Type B pancreatic cell (in vitro differentiated cells): Measurements from ENCODE around the gene TTBK1. TPM values are rescaled to one million over a fixed set of nuclear protein-coding genes. Genes with fewer than 3 reads are reported as not detected.

Experiments
- DNase-seq: peaks from one replicate; pipeline ENCODE4 v3.0.0; 2021; ENCODE audit warnings: mixed read lengths; ENCODE audit not compliant: unreplicated experiment; ENCODE audit errors: extremely low spot score
- H3K27ac Mint-ChIP-seq: 2 replicates; pipeline ENCODE4 v1.8.0; 2021; ENCODE audit warnings: mild to moderate bottlenecking, mixed read lengths
- H3K27me3 Mint-ChIP-seq: 2 replicates; pipeline ENCODE4 v1.8.0; 2021; ENCODE audit warnings: mixed read lengths
- H3K36me3 Mint-ChIP-seq: 2 replicates; pipeline ENCODE4 v1.8.0; 2021; ENCODE audit warnings: mixed read lengths
- H3K4me1 Mint-ChIP-seq: one replicate; pipeline ENCODE4 v1.8.0; 2021; ENCODE audit warnings: mixed read lengths; ENCODE audit not compliant: unreplicated experiment
- H3K4me3 Mint-ChIP-seq: 2 replicates; pipeline ENCODE4 v1.8.0; 2021; ENCODE audit warnings: mild to moderate bottlenecking, mixed read lengths
- H3K9me3 Mint-ChIP-seq: 2 replicates; pipeline ENCODE4 v1.8.0; 2021; ENCODE audit warnings: mixed read lengths
- total RNA-seq: library from RNA; stranded (reverse); gene quantifications from 2 replicates; pipeline ENCODE4 v1.2.1, GENCODE V29; 2021; ENCODE audit warnings: low replicate concordance
- TF ChIP-seq, protein P1 (sequence below): fragments of 200-600 bp; sonication (generic); conservative IDR thresholded peaks from 2 replicates; pipeline ENCODE4 v1.5.0; 2021; ENCODE audit warnings: antibody characterized with exemption, mild to moderate bottlenecking

Gene TTBK1
- total RNA-seq, 1 donor from 2014 or later: 1.7 TPM

DNA sequence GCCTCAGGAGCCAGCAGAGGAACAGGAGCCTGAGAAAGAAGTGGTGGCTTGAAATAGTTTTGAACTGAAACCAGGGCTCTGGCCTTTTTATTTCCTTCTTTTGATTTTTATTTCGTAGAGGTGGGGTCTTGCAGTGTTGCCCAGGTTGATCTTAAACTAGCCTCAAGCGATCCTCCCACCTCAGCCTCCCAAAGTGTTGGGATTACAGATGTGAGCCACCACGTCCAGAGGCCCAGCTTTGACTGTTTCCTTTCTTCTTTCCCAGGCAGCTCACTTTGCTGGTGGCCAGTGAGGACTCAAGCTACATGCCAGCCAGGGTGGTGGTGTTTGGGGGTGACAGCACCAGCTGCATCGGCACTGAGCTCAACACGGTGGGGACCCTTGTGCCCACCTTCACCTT, 40.8 kb upstream of the TTBK1 start:
- no peak for DNase-seq
- H3K27ac Mint-ChIP-seq: no peak overlapping the region
- H3K9me3 Mint-ChIP-seq: no peaks in the 10 kb centered on the region
- no peaks in the 10 kb centered on the region for H3K27me3 Mint-ChIP-seq
- H3K4me3 Mint-ChIP-seq: no peak overlapping the region
- H3K4me1 Mint-ChIP-seq: no peaks in the 10 kb centered on the region
- TF ChIP-seq, protein P1, sequence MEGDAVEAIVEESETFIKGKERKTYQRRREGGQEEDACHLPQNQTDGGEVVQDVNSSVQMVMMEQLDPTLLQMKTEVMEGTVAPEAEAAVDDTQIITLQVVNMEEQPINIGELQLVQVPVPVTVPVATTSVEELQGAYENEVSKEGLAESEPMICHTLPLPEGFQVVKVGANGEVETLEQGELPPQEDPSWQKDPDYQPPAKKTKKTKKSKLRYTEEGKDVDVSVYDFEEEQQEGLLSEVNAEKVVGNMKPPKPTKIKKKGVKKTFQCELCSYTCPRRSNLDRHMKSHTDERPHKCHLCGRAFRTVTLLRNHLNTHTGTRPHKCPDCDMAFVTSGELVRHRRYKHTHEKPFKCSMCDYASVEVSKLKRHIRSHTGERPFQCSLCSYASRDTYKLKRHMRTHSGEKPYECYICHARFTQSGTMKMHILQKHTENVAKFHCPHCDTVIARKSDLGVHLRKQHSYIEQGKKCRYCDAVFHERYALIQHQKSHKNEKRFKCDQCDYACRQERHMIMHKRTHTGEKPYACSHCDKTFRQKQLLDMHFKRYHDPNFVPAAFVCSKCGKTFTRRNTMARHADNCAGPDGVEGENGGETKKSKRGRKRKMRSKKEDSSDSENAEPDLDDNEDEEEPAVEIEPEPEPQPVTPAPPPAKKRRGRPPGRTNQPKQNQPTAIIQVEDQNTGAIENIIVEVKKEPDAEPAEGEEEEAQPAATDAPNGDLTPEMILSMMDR: no peak
- peaks cover 26% of the 10 kb centered on the region for H3K36me3 Mint-ChIP-seq

DNA sequence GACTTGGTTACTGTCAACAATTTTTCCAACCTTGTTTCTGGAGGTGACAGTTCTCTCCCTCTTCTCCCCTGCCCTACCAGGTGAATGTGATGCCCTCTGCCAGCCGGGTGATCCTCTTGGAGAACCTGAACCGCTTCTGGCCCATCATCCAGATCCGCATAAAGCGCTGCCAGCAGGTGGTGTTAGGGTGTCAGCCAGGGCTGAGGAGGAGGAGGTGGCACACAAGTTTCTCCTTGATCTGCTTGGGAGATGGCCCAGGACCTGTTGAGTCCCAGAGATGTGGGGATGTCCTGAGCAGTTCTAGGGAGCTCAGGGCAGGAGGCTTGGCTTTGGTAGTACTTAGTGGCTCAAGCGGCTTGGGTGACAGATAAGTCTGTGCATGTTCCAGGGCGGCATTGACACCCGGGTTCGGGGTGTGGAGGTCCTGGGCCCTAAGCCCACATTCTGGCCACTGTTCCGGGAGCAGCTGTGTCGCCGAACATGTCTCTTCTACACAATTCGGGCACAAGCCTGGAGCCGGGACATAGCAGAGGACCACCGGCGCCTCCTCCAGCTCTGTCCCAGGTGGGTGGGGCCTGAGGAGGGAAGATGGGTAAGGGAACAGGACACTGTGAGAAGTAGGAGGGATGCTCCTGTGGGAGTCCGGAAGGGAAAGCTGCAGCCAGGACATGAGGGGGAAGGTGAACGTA, 40.1 kb upstream of the TTBK1 start:
- no peak overlapping the region for H3K27ac Mint-ChIP-seq

DNA sequence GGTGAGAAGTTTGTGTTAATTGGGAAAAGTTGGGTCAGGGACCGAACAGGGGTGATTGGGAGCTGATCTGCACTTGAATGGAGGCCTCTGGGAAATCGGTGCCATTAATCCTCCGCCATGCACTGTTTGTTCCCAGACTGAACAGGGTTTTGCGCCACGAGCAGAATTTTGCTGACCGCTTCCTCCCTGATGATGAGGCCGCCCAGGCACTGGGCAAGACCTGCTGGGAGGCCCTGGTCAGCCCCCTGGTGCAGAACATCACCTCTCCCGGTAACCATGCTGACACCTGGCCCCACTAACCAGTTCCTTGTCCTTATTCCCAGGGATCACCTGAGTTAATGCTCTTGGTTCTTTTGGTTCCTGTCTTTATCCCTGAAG, 39.6 kb upstream of the TTBK1 start:
- no peaks in the 10 kb centered on the region for H3K9me3 Mint-ChIP-seq
- no peak for DNase-seq
- H3K36me3 Mint-ChIP-seq: peaks cover 26% of the 10 kb centered on the region
- H3K4me1 Mint-ChIP-seq: no peaks in the 10 kb centered on the region
- TF ChIP-seq, protein P1: no peak
- H3K27me3 Mint-ChIP-seq: no peaks in the 10 kb centered on the region
- H3K27ac Mint-ChIP-seq: no peak overlapping the region
- H3K4me3 Mint-ChIP-seq: no peak overlapping the region

More for the DNA sequence above, 40.1 kb upstream of the TTBK1 start:
- H3K4me1 Mint-ChIP-seq: no peaks in the 10 kb centered on the region
- TF ChIP-seq, protein P1: no peak
- H3K36me3 Mint-ChIP-seq: peaks cover 26% of the 10 kb centered on the region
- DNase-seq: no peak
- no peak overlapping the region for H3K4me3 Mint-ChIP-seq
- no peaks in the 10 kb centered on the region for H3K27me3 Mint-ChIP-seq
- H3K9me3 Mint-ChIP-seq: no peaks in the 10 kb centered on the region

DNA sequence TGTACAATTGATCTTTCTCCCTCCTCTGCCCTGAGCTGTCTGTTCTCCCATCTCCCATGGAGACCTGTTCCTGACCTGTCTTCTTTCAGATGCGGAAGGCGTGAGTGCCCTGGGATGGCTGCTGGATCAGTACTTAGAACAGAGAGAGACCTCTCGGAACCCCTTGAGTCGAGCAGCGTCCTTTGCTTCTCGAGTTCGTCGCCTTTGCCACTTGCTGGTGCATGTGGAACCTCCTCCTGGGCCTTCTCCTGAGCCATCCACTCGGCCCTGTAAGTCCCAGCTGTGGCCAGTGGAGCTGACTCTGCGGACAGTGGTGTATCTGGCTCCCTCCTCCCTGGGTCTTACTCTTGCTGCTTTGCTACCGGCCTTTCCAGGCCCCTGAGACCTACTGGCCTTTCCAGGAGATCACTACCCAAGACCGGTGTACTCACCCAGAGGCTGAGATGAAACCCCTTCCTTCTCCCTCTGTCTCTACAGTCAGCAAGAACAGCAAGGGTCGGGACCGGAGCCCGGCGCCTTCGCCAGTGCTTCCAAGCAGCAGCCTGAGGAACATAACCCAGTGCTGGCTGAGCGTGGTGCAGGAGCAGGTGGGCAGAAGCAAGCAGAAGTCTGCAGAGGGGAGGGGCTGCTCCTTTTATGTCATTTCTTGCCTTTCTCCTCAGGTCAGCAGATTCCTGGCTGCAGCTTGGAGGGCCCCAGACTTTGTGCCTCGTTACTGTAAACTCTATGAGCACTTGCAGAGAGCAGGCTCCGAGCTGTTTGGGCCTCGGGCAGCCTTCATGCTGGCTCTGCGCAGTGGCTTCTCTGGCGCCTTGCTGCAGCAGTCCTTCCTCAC, 38.8 kb upstream of the TTBK1 start:
- peaks cover 26% of the 10 kb centered on the region for H3K36me3 Mint-ChIP-seq
- TF ChIP-seq, protein P1: no peak
- no peak overlapping the region for H3K27ac Mint-ChIP-seq
- no peaks in the 10 kb centered on the region for H3K27me3 Mint-ChIP-seq
- H3K9me3 Mint-ChIP-seq: no peaks in the 10 kb centered on the region
- no peaks in the 10 kb centered on the region for H3K4me1 Mint-ChIP-seq
- no peak overlapping the region for H3K4me3 Mint-ChIP-seq
- DNase-seq: no peak

DNA sequence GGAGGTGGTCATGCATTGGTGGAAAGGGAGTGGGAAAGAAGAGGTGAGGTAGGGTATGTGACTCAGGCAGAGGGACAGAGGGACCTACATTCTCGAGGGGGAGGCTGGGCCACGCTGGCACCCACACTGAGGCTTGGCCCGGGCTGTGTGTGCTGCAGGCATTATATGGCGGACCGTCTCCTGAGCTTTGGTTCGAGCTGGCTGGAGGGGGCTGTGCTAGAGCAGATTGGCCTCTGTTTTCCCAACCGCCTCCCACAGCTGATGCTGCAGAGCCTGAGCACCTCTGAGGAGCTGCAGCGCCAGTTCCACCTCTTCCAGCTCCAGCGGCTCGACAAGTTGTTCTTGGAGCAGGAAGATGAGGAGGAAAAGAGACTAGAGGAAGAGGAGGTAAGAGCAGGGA, 37.4 kb upstream of the TTBK1 start:
- peaks cover 22% of the 10 kb centered on the region for H3K36me3 Mint-ChIP-seq
- H3K9me3 Mint-ChIP-seq: no peaks in the 10 kb centered on the region
- no peak overlapping the region for H3K27ac Mint-ChIP-seq
- no peak overlapping the region for H3K4me3 Mint-ChIP-seq
- no peaks in the 10 kb centered on the region for H3K4me1 Mint-ChIP-seq
- H3K27me3 Mint-ChIP-seq: no peaks in the 10 kb centered on the region
- DNase-seq: no peak
- TF ChIP-seq, protein P1: no peak
